Spinal cord (tissue), 10 donors: ENCODE measurements around the gene FCHO2. TPM values are rescaled to one million over a fixed set of nuclear protein-coding genes. Genes with fewer than 3 reads are reported as not detected.
"Not testable (repeated sequence)": the region's sequence is repeated elsewhere in the genome, so short reads cannot be mapped to it uniquely, and the experiment has no call there.

Experiments used
- DNase-seq, 6 donors: peaks; one replicate each; pipeline versions ENCODE4 v3.0.0 to v3.0.0-alpha.2; 2013 to 2015; ENCODE audit warnings: low spot score in 6 of 6, low read depth in 4 of 6
- H3K27ac ChIP-seq: one replicate; pipeline ENCODE4 v1.5.1; 2013; ENCODE audit warnings: low read depth, low read length, control low read depth
- H3K27me3 ChIP-seq: one replicate; pipeline ENCODE4 v1.6.1; 2013; ENCODE audit warnings: low read length; ENCODE audit not compliant: control insufficient read depth, insufficient read depth
- H3K36me3 ChIP-seq: one replicate; pipeline ENCODE4 v1.6.1; 2013; ENCODE audit warnings: low read length; ENCODE audit not compliant: control insufficient read depth, insufficient read depth
- H3K4me1 ChIP-seq: one replicate; pipeline ENCODE4 v1.6.1; 2013; ENCODE audit warnings: low read length; ENCODE audit not compliant: control insufficient read depth, insufficient read depth
- H3K4me3 ChIP-seq: one replicate; pipeline ENCODE4 v1.5.1; 2013; ENCODE audit warnings: low read depth, low read length, control low read depth
- H3K9me3 ChIP-seq: one replicate; pipeline ENCODE4 v1.6.1; 2013; ENCODE audit warnings: low read length; ENCODE audit not compliant: control insufficient read depth, insufficient read depth
- WGBS: methylation state at CpG from one replicate; pipeline ENCODE4 v1.1.5; 2013; ENCODE audit warnings: missing lambda C conversion rate; ENCODE audit not compliant: insufficient coverage; 5-methylcytosine and 5-hydroxymethylcytosine counted together
- polyA plus RNA-seq, 2 donors: library from polyadenylated mRNA; unstranded; fragments of 120-200 nt; gene quantifications; one replicate each; pipeline ENCODE4 v1.2.1, GENCODE V29; 2013; ENCODE audit not compliant: insufficient read length in 2 of 2
- total RNA-seq, 2 donors: library from RNA; depleted of rRNA in 1 of 2; stranded (reverse); fragments of 120-200 nt in 1 of 2; fragments of >200 nt in 1 of 2; gene quantifications; one replicate each; pipeline versions ENCODE4 v1.2.3 to v1.2.4, GENCODE V29; 2013 to 2014
- donor health status: healthy.

Gene FCHO2
- total and polyA plus RNA-seq, 4 donors, result 15.5 to 36.4 (median 24.6) TPM

DNA sequence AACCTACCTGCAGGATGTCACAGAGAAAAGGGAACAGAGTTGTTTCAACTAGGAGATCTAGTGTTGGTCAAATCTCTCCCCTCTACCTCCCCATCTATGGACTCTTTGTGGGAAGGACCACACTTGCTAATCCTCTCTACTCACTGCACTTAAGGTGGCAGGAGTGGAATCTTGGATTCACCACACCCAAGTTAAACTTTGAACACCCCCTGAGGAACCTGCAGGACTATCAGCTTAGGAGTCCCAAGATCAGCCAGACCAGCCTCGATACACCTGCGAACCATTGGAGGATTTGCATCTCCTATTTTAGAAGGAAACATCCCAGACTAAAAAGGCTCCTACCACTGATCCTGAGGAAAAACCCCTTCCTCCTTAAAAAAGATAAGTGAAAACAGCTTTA lies 23.2 kb upstream of the FCHO2 start:
- not testable (repeated sequence) for H3K4me3 ChIP-seq, H3K27ac ChIP-seq, H3K36me3 ChIP-seq, H3K27me3 ChIP-seq, H3K9me3 ChIP-seq, H3K4me1 ChIP-seq, DNase-seq
- WGBS, result 100% methylated on average over 2 of the region's 2 CpGs

DNA sequence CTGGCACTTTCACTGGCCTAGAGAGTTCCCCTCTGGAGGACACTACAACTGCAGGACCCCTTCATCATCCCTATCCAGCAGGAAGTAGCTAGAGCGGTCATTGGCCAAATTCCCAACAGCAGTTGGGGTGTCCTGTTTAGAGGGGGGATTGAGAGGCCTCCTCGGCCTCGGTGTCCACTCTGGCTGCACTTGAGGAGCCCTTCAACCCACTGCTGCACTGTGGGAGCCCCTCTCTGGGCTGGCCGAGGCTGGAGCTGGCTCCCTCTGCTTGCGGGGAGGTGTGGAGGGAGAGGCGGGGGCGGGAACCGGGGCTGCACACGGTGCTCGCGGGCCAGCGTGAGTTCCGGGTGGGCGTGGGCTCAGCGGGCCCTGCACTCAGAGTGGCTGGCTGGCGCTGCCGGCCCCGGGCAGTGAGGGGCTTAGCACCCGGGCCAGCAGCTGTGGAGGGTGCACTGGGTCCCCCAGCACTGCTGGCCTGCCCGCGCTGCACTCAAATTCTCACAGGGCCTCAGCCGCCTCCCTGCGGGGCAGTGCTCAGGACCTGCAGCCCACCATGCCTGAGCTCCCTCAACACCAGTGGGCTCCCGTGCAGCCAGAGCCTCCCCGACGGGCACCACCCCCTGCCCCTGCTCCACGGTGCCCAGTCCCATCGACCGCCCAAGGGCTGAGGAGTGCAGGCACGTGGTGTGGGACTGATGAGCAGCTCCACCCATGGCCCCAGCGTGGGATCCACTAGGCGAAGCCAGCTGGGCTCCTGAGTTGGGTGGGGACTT lies 20.7 kb upstream of the FCHO2 start:
- 95% methylated on average over 26 of the region's 32 CpGs for WGBS
- H3K4me1 ChIP-seq, DNase-seq: not testable (repeated sequence)

DNA sequence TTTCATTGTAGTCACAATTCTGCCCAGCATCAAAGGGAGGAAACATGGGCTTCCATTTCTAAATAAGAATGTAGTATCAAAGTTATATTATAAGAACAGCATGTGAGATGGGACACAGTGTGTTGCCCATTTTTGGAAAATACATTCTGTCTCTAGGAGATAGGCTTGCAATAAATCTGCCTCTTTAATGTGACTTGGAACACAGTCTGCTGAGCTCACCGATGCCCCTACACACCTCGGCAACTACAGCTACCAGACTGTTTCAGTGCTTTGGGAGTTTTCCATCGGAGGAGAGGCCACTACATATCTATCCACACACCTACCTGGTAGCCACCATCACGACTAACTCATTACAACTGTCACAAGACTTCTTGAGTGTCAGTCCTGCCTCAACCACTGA lies 18.9 kb upstream of the FCHO2 start:
- H3K4me3 ChIP-seq, result no peak overlapping the region
- no peak for DNase-seq
- WGBS, result 71% methylated on average over 3 of the region's 4 CpGs
- no peaks in the 10 kb centered on the region for H3K36me3 ChIP-seq
- no peaks in the 10 kb centered on the region for H3K9me3 ChIP-seq
- H3K27me3 ChIP-seq, result no peaks in the 10 kb centered on the region
- H3K4me1 ChIP-seq, result no peaks in the 10 kb centered on the region
- H3K27ac ChIP-seq, result no peak overlapping the region

More for the DNA sequence above, 20.7 kb upstream of the FCHO2 start:
- H3K4me3 ChIP-seq, H3K27me3 ChIP-seq, H3K9me3 ChIP-seq, H3K27ac ChIP-seq, H3K36me3 ChIP-seq: not testable (repeated sequence)

DNA sequence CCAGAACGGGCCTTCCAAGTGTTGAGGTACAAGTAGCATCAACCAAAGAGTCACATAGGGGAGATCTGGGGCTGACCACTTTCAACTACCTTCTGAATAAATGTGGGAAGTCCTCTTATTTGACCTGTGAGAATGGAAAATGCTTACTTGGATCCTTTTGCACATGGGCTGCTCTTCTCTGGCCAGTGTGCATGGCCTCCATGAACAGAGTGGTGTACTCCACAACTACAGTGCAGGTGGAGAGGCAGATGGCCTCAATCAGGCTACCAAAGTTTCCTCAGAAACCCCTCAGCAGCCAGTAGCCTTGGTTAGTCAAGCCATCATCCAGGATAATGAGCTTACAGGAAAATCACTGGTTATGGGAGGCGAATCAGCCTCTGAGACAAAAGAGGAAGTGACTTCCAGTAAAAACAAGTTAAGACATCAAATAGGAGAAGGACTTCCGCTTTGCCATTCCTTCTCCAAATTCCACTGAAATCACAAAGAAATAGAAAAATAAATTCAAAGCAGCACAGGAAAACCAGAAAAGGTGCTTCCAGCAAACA lies 18.3 kb upstream of the FCHO2 start:
- Histone ChIP-seq H3K4me1 (no peaks in the 10 kb centered on the region), H3K27ac (no peak overlapping the region), H3K27me3 (no peaks in the 10 kb centered on the region), H3K9me3 (no peaks in the 10 kb centered on the region), H3K4me3 (no peak overlapping the region), H3K36me3 (no peaks in the 10 kb centered on the region)
- WGBS, result 100% methylated on average over 1 of the region's 3 CpGs
- no peak for DNase-seq

DNA sequence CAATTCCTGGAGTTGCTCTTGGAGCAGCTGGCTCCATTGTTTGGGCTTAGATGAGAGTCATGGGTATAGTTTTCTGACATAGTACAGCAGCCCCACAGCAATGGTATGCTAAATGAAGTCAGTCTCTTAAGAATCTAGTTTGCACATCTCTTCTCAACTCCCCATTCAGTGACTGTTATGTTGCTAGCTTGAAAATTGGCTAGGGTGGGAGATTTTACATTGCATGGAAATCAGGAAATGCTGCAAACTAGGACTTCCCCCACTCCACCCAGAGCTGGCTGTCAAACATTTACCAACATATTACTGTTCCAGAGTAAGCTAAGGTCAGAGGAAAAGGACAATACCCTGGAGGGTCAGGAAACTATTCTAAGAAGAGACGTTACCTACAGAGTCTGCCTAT lies 17.6 kb upstream of the FCHO2 start:
- no peak overlapping the region for H3K4me3 ChIP-seq
- peak in 2 of 6 donors; percentile 33 to 38 for DNase-seq
- H3K27me3 ChIP-seq, result no peaks in the 10 kb centered on the region
- no peaks in the 10 kb centered on the region for H3K36me3 ChIP-seq
- no peaks in the 10 kb centered on the region for H3K4me1 ChIP-seq
- no peak overlapping the region for H3K27ac ChIP-seq
- H3K9me3 ChIP-seq, result no peaks in the 10 kb centered on the region
- WGBS, result no CpG with 5 or more reads among the region's 1 CpG

DNA sequence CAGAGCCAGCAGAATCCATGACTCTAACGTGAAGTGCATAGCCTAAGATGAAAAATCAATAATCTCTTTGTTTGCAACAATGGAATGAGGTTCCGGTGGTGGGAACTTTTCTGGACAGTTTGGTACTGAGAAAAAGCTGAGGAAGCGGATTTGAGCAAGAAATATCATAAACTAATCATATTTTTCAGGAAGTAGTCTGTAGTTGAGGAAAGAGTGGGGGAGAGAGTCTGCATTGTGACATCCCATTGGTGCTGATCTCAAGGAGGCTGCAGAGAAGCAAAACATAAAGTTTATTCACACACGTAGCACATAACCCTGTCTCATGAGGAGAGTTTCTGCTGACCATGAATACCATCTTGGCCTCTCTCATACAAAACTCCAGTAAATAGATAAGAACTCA lies 15.8 kb upstream of the FCHO2 start:
- no peaks in the 10 kb centered on the region for H3K4me1 ChIP-seq
- no peaks in the 10 kb centered on the region for H3K9me3 ChIP-seq
- H3K27me3 ChIP-seq, result no peaks in the 10 kb centered on the region
- no peak overlapping the region for H3K27ac ChIP-seq
- H3K4me3 ChIP-seq, result no peak overlapping the region
- WGBS, result no CpG with 5 or more reads among the region's 4 CpGs
- H3K36me3 ChIP-seq, result no peaks in the 10 kb centered on the region
- no peak for DNase-seq

DNA sequence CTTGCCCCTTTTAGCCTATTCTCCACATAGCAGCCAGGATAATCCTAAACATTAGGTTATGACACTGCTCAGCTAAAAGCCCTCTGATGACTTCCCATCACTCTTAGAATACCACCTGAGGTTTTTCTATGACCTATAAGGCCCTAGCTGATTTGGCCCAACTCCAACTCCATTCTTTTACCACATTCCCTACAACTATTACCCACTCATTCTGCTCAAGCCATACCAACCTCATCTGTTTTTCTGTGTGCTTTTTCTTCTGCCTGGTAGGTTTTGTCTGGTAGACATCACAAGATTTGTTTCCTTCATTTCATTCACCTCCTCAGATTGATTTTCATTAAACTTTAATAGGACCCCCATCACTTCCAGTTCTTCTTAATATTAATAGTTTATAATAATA lies 12.5 kb upstream of the FCHO2 start:
- H3K27me3 ChIP-seq, result no peaks in the 10 kb centered on the region
- no peaks in the 10 kb centered on the region for H3K36me3 ChIP-seq
- no peak overlapping the region for H3K4me3 ChIP-seq
- H3K27ac ChIP-seq, result no peak overlapping the region
- H3K9me3 ChIP-seq, result no peaks in the 10 kb centered on the region
- H3K4me1 ChIP-seq, result no peaks in the 10 kb centered on the region
- DNase-seq, result no peak

DNA sequence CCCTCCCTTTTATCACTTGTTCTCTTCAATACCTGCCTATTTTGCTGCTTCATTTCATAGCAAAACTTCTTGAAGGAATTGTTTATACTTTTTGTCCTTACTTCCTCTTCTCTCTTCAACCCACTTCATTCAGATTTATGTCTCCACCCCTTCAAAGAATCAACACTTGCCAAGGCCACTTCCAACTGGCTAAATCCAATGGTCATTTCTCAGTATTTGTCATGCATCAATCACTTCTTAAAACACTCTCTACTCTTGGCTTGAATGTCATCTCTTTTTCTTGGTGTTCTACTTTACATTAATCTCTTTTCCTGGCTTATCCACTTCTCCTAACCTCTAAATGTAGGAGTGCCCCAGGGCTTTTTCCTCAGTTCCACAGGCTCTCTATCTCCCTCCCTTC lies 8.3 kb upstream of the FCHO2 start:
- no peak overlapping the region for H3K4me3 ChIP-seq
- H3K9me3 ChIP-seq, result no peaks in the 10 kb centered on the region
- no peak overlapping the region for H3K27ac ChIP-seq
- H3K4me1 ChIP-seq, result no peaks in the 10 kb centered on the region
- no peaks in the 10 kb centered on the region for H3K36me3 ChIP-seq
- DNase-seq, result no peak
- H3K27me3 ChIP-seq, result no peaks in the 10 kb centered on the region

DNA sequence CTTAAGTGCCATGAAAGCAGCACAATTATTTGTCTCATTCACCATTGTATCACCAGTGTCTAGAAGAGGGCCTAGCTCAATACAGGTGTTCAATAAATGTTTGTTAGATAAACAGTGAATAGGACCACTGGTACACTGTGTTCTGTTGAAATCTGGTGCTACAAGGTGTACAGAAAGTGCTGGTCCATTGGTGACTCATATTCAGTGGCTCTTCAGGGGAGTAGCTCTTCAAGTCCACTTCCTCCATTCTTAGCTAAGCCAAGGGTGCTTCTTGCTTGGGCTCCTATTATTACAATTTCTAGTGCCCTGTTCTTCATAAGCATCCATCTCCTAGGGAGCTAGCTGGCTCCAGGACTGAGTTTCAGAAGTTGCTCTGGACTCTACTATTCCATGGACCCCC lies 6.4 kb upstream of the FCHO2 start:
- Histone ChIP-seq H3K9me3 (no peaks in the 10 kb centered on the region), H3K27me3 (no peaks in the 10 kb centered on the region), H3K4me1 (no peaks in the 10 kb centered on the region), H3K4me3 (no peak overlapping the region), H3K36me3 (no peaks in the 10 kb centered on the region), H3K27ac (no peak overlapping the region)
- DNase-seq, result no peak

DNA sequence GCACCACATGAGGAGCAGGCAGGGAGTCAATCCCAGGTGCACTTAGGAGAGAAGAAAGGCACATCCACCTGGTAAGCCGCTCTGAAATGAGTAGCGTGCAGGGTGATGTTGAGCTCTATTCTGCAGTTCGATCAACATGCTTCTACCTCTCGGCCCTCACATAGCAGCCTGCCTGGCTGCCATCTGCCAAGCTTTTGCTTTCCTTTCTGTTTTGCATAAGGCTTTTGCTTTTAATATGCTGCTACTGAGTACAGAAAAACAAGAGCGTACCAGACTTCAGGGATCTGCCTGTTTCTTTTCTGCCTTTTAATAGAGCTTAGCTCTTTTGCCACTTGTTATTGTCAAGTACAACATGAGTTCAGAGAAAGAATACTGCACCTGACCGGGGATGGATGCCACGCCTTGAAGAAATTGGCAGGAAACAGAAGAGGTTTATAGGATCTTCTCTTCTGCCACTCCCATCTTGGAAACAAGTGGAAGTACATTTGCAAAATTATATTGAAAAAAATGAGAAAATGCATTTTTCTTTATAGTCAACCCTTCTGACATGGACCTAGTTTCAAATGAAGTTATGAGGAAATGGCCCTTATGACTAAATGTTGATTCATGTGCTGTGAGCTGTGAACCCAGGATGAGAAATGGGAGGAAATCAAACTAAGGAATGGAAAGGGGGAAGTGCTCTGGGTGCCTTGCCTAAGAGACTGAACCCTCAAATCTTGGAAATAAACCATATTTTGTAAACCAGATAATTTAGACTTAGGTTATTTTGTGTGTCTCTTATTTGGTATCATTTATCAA lies 4.0 kb upstream of the FCHO2 start:
- H3K4me3 ChIP-seq, result no peak overlapping the region
- no peak overlapping the region for H3K27ac ChIP-seq
- no peaks in the 10 kb centered on the region for H3K27me3 ChIP-seq
- no peaks in the 10 kb centered on the region for H3K36me3 ChIP-seq
- DNase-seq, result peak in 2 of 6 donors; percentile 6 to 53
- H3K4me1 ChIP-seq, result peaks cover 7% of the 10 kb centered on the region
- WGBS, result 92% methylated on average over 2 of the region's 7 CpGs
- no peaks in the 10 kb centered on the region for H3K9me3 ChIP-seq
